Lung (tissue), 12 donors: ENCODE results near the gene ATXN10. TPM values are rescaled to one million over a fixed set of nuclear protein-coding genes. Genes with fewer than 3 reads are reported as not detected.

Source experiments
- ATAC-seq: fragments of 200-7000 bp; cut with Tn5 transposase; one replicate; pipeline ENCODE4 v1.9.1; 2020; ENCODE audit warnings: moderate number of reproducible peaks; ENCODE audit not compliant: insufficient read depth, low FRiP score
- DNase-seq, 3 donors: peaks; one replicate each; pipeline ENCODE4 v3.0.0-alpha.2; 2013 to 2017
- H3K27ac ChIP-seq, 2 donors: one replicate each; pipeline ENCODE4 v1.5.1; 2013; ENCODE audit warnings: mild to moderate bottlenecking in 2 of 2, moderate library complexity in 2 of 2, control low read depth in 1 of 2, inconsistent platforms in 1 of 2, low read depth in 1 of 2, low read length in 1 of 2
- H3K27me3 ChIP-seq, 3 donors: one replicate each; pipeline ENCODE4 v1.5.1; 2013; ENCODE audit warnings: low read length in 2 of 3; ENCODE audit not compliant: control insufficient read depth in 3 of 3, insufficient read depth in 3 of 3
- H3K36me3 ChIP-seq, 4 donors: one replicate each; pipeline ENCODE4 v1.5.1; 2013; ENCODE audit warnings: low read length in 4 of 4, mild to moderate bottlenecking in 1 of 4, moderate library complexity in 1 of 4; ENCODE audit not compliant: control insufficient read depth in 4 of 4, insufficient read depth in 4 of 4
- H3K4me1 ChIP-seq, 5 donors: one replicate each; pipeline ENCODE4 v1.5.1; 2013; ENCODE audit warnings: low read length in 5 of 5, mild to moderate bottlenecking in 2 of 5, moderate library complexity in 1 of 5; ENCODE audit not compliant: control insufficient read depth in 5 of 5, insufficient read depth in 5 of 5
- H3K4me3 ChIP-seq: one replicate; pipeline ENCODE4 v1.5.1; 2013; ENCODE audit warnings: mild to moderate bottlenecking, control low read depth, moderate library complexity
- H3K9ac ChIP-seq, 2 donors: one replicate each; pipeline ENCODE4 v1.5.1; 2013; ENCODE audit warnings: low read length in 2 of 2, control low read depth in 1 of 2; ENCODE audit not compliant: insufficient read depth in 1 of 2
- H3K9me3 ChIP-seq, 4 donors: one replicate each; pipeline ENCODE4 v1.5.1; 2013; ENCODE audit warnings: low read length in 3 of 4, mild to moderate bottlenecking in 1 of 4, moderate library complexity in 1 of 4; ENCODE audit not compliant: control insufficient read depth in 4 of 4, insufficient read depth in 3 of 4
- CTCF ChIP-seq: IDR thresholded peaks from 2 replicates; pipeline ENCODE4 v1.5.1; 2012; ENCODE audit warnings: mild to moderate bottlenecking; ENCODE audit errors: control extremely low read depth, extremely low read depth
- WGBS, 2 donors: extraction: QIAGEN DNeasy Blood & Tissue Kit; methylation state at CpG; one replicate each; pipeline ENCODE4 v1.1.7; 2013; 5-methylcytosine and 5-hydroxymethylcytosine counted together
- polyA plus RNA-seq, 2 donors: library from polyadenylated mRNA; stranded (reverse); fragments of 200-250 nt; gene quantifications; one replicate each; pipeline ENCODE4 v1.2.1, GENCODE V29; 2013
- total RNA-seq, 2 donors: library from RNA; depleted of rRNA in 1 of 2; stranded (reverse); fragments of >200 nt in 1 of 2; gene quantifications; one replicate each; pipeline ENCODE4 v1.2.1, GENCODE V29; 2014 to 2021
- donor health status: control.
- donor health status: control.
- donor health status: Bipolar disorder and iron deficiency.
- donor health status: healthy.
- donor health status: DM: yes; HTN: yes; CAD: no.

Gene ATXN10
- total and polyA plus RNA-seq, 4 donors, result 41.9 to 164 (median 92.2) TPM

GRCh38 chr22:45889539-45890350 lies 218.1 kb downstream of the ATXN10 start:
- peaks cover 0 to 3% (median 3%) of the 10 kb centered on the region in 3 donors for H3K27me3 ChIP-seq
- ATAC-seq (no peak), DNase-seq (peak; percentile 41 to 66 (median 47))
- H3K36me3 ChIP-seq, result no peaks in the 10 kb centered on the region
- no peak overlapping the region for H3K4me3 ChIP-seq
- peaks cover 0 to 10% (median 0%) of the 10 kb centered on the region in 5 donors for H3K4me1 ChIP-seq
- H3K9ac ChIP-seq, result no peak overlapping the region
- H3K9me3 ChIP-seq, result peaks cover 0 to 3% (median 0%) of the 10 kb centered on the region in 4 donors
- no peak for TF ChIP-seq CTCF
- no peak overlapping the region for H3K27ac ChIP-seq
- 29 to 36% methylated on average over 56 of the region's 56 CpGs for WGBS, 2 donors

GRCh38 chr22:45890351-45890635 lies 218.7 kb downstream of the ATXN10 start:
- no peaks in the 10 kb centered on the region for H3K36me3 ChIP-seq
- H3K9me3 ChIP-seq, result peaks cover 0 to 3% (median 0%) of the 10 kb centered on the region in 4 donors
- no peak for TF ChIP-seq CTCF
- no peak overlapping the region for H3K27ac ChIP-seq
- WGBS, 2 donors, result 95 to 96% methylated on average over 19 to 26 of the region's 26 CpGs
- DNase-seq (no peak), ATAC-seq (no peak)
- peaks cover 0 to 10% (median 0%) of the 10 kb centered on the region in 5 donors for H3K4me1 ChIP-seq
- no peak overlapping the region for H3K4me3 ChIP-seq
- no peak overlapping the region for H3K9ac ChIP-seq
- H3K27me3 ChIP-seq, result peaks cover 0 to 3% (median 3%) of the 10 kb centered on the region in 3 donors

- ATAC-seq (no peak), DNase-seq (peak in 1 of 3 donors; percentile 19)
- Histone ChIP-seq H3K4me1 (peaks cover 0 to 13% (median 1%) of the 10 kb centered on the region in 5 donors), H3K27ac (no peak overlapping the region), H3K9ac (no peak overlapping the region), H3K9me3 (peaks cover 0 to 3% (median 0%) of the 10 kb centered on the region in 4 donors), H3K4me3 (no peak overlapping the region), H3K36me3 (no peaks in the 10 kb centered on the region), H3K27me3 (peaks cover 0 to 3% (median 3%) of the 10 kb centered on the region in 3 donors)
- TF ChIP-seq CTCF, result no peak
- 69 to 76% methylated on average over 37 of the region's 37 CpGs for WGBS, 2 donors
These were observed 219.4 kb downstream of the ATXN10 start for GRCh38 chr22:45891021-45891421.
